Breast epithelium (tissue), 4 donors: ENCODE measurements around the gene KRT2. TPM values are rescaled to one million over a fixed set of nuclear protein-coding genes. Genes with fewer than 3 reads are reported as not detected.

Experiments used
- DNase-seq, 2 donors: peaks; one replicate each; pipeline ENCODE4 v3.0.0-alpha.2; 2019; ENCODE audit warnings: low spot score in 2 of 2
- H3K27ac ChIP-seq, 2 donors: fragments of 200-600 bp; sonication (generic) in 1 of 2; one replicate each; pipeline ENCODE4 v1.5.1; 2016 to 2019; ENCODE audit warnings: mild to moderate bottlenecking in 1 of 2
- H3K27me3 ChIP-seq, 2 donors: fragments of 200-600 bp; sonication (generic) in 1 of 2; one replicate each; pipeline versions ENCODE4 v1.5.1 to v1.6.0; 2017 to 2019; ENCODE audit warnings: control low read depth in 1 of 2, mild to moderate bottlenecking in 1 of 2
- H3K36me3 ChIP-seq: fragments of 200-600 bp; one replicate; pipeline ENCODE4 v1.5.1; 2019
- H3K4me1 ChIP-seq, 2 donors: fragments of 200-600 bp; sonication (generic); one replicate each; pipeline ENCODE4 v1.5.1; 2016 to 2019; ENCODE audit warnings: control low read depth in 1 of 2
- H3K4me3 ChIP-seq, 3 donors: fragments of 200-600 bp; sonication (generic); 1 replicate in 2 of 3; 2 replicates in 1 of 3; pipeline ENCODE4 v1.5.1; 2016 to 2019; ENCODE audit warnings: mild to moderate bottlenecking in 3 of 3, moderate library complexity in 2 of 3
- H3K9me3 ChIP-seq, 2 donors: fragments of 200-600 bp; sonication (generic) in 1 of 2; one replicate each; pipeline ENCODE4 v1.5.1; 2016 to 2019; ENCODE audit warnings: control low read depth in 1 of 2
- CTCF ChIP-seq, 3 donors: fragments of 450-650 bp; IDR thresholded peaks; one replicate each; pipeline ENCODE4 v1.5.1; 2016 to 2017; ENCODE audit warnings: antibody characterized with exemption in 3 of 3, mild to moderate bottlenecking in 3 of 3, moderate library complexity in 3 of 3
- POLR2A ChIP-seq: fragments of 450-650 bp; IDR thresholded peaks from one replicate; pipeline ENCODE4 v1.6.1; 2016; ENCODE audit warnings: antibody characterized with exemption, mild to moderate bottlenecking, moderate library complexity
- POLR2AphosphoS5 ChIP-seq, 3 donors: sonication (generic); formaldehyde crosslinking; IDR thresholded peaks; one replicate each; pipeline ENCODE4 v1.6.1; 2017; ENCODE audit warnings: antibody characterized with exemption in 3 of 3
- intact Hi-C: fragments of 100-400 bp; cut with DNase I; formaldehyde crosslinking; loops from one replicate; pipeline ENCODE4 v1.15.1; 2023; ENCODE audit warnings: low total_unique reads
- total RNA-seq, 3 donors: library from RNA; depleted of rRNA; stranded (reverse); fragments of >200 nt; gene quantifications; one replicate each; pipeline ENCODE4 v1.1.0, GENCODE V29; 2016

The KRT2 gene
- not detected for total RNA-seq

GRCh38 chr12:52651726-52652261, at the start of gene KRT2:
Gene KRT2, minus strand, starts transcription at chr12:52652211. Its CDS starts 69 bp downstream, at chr12:52652142.
- Histone ChIP-seq H3K36me3 (no peaks in the 10 kb centered on the region), H3K27me3 (no peaks in the 10 kb centered on the region), H3K4me1 (no peaks in the 10 kb centered on the region), H3K4me3 (no peak within 1 kb of the TSS), H3K27ac (no peak within 1 kb of the TSS), H3K9me3 (no peaks in the 10 kb centered on the region)
- intact Hi-C loops: no loop called here
- TF ChIP-seq POLR2AphosphoS5 (IDR thresholded peaks at IDR 0.05): no peak
- no peak for DNase-seq

GRCh38 chr12:52701281-52701680, 49.3 kb upstream of the KRT2 start:
- H3K4me1 ChIP-seq: no peaks in the 10 kb centered on the region
- H3K27me3 ChIP-seq: peaks cover 0 to 7% of the 10 kb centered on the region in 2 donors
- TF ChIP-seq POLR2AphosphoS5 (IDR thresholded peaks at IDR 0.05): no peak
- no peak for TF ChIP-seq POLR2A
- TF ChIP-seq CTCF (IDR thresholded peaks at IDR 0.05): no peak

GRCh38 chr12:52699960-52700359, 47.9 kb upstream of the KRT2 start:
- TF ChIP-seq POLR2AphosphoS5 (IDR thresholded peaks at IDR 0.05): no peak
- no peak for TF ChIP-seq POLR2A
- no peak for TF ChIP-seq CTCF (IDR thresholded peaks at IDR 0.05)
- no peak overlapping the region for H3K27ac ChIP-seq
- intact Hi-C loops: no loop called here
- no peaks in the 10 kb centered on the region for H3K36me3 ChIP-seq
- H3K4me3 ChIP-seq: no peak overlapping the region
- DNase-seq: no peak
- H3K27me3 ChIP-seq: peaks cover 0 to 7% of the 10 kb centered on the region in 2 donors
- H3K9me3 ChIP-seq: no peaks in the 10 kb centered on the region
- no peaks in the 10 kb centered on the region for H3K4me1 ChIP-seq

More at GRCh38 chr12:52701281-52701680, 49.3 kb upstream of the KRT2 start:
- no peak for DNase-seq
- H3K9me3 ChIP-seq: no peaks in the 10 kb centered on the region
- no peak overlapping the region for H3K4me3 ChIP-seq
- intact Hi-C loops: no loop called here
- H3K27ac ChIP-seq: no peak overlapping the region
- H3K36me3 ChIP-seq: no peaks in the 10 kb centered on the region

- Histone ChIP-seq H3K27ac (no peak overlapping the region), H3K9me3 (no peaks in the 10 kb centered on the region), H3K36me3 (no peaks in the 10 kb centered on the region), H3K4me3 (no peak overlapping the region), H3K4me1 (no peaks in the 10 kb centered on the region), H3K27me3 (peaks cover 0 to 7% of the 10 kb centered on the region in 2 donors)
- no peak for TF ChIP-seq POLR2A
- TF ChIP-seq POLR2AphosphoS5 (IDR thresholded peaks at IDR 0.05): no peak
- TF ChIP-seq CTCF (IDR thresholded peaks at IDR 0.05): no peak
- DNase-seq: no peak
- intact Hi-C loops: no loop called here
Measured at GRCh38 chr12:52699373-52699772, 47.4 kb upstream of the KRT2 start.

- intact Hi-C loops: no loop called here
- Histone ChIP-seq H3K4me1 (no peaks in the 10 kb centered on the region), H3K9me3 (no peaks in the 10 kb centered on the region), H3K27ac (no peak overlapping the region), H3K4me3 (no peak overlapping the region), H3K36me3 (no peaks in the 10 kb centered on the region), H3K27me3 (peaks cover 0 to 7% of the 10 kb centered on the region in 2 donors)
- no peak for DNase-seq
- TF ChIP-seq POLR2AphosphoS5 (IDR thresholded peaks at IDR 0.05): no peak
- no peak for TF ChIP-seq POLR2A
- no peak for TF ChIP-seq CTCF (IDR thresholded peaks at IDR 0.05)
Measured at GRCh38 chr12:52698651-52699340, 46.8 kb upstream of the KRT2 start.
